ENCODE data around the gene DGAT2.

GRCh38 chr11:75740681-75741080 is 27.9 kb upstream of the DGAT2 start:
- TF ChIP-seq ZFX (IDR thresholded peaks at IDR 0.05) (no peak), CTCF (conservative IDR thresholded peaks at IDR 0.05) (no peak)

Data from C4-2B (cell line).